Lower leg skin (tissue), 3 donors: ENCODE data around the gene LTBP4.

Source experiments
- CTCF ChIP-seq, 3 donors: fragments of 450-650 bp; IDR thresholded peaks; one replicate each; pipeline ENCODE4 v1.5.1; 2016; ENCODE audit warnings: antibody characterized with exemption in 3 of 3, mild to moderate bottlenecking in 3 of 3, moderate library complexity in 2 of 3
- POLR2A ChIP-seq, 2 donors: fragments of 450-650 bp; IDR thresholded peaks; one replicate each; pipeline ENCODE4 v1.6.1; 2016 to 2017; ENCODE audit warnings: antibody characterized with exemption in 2 of 2, mild to moderate bottlenecking in 1 of 2, moderate library complexity in 1 of 2

GRCh38 chr19:40588926-40589569 is 12.1 kb upstream of the LTBP4 start:
- TF ChIP-seq CTCF (IDR thresholded peaks at IDR 0.05) (no peak), POLR2A (IDR thresholded peaks at IDR 0.05) (no peak)
